SKM-1 (cell line): Measurements from ENCODE around the gene FBXO4.
"Not testable (repeated sequence)": the region's sequence is repeated elsewhere in the genome, so short reads cannot be mapped to it uniquely, and the experiment has no call there.

Experiments
- DNase-seq: peaks from one replicate; lab custom pipeline; 2025; ENCODE audit not compliant: unreplicated experiment; lab: John Stamatoyannopoulos, UW

Gene FBXO4

DNA sequence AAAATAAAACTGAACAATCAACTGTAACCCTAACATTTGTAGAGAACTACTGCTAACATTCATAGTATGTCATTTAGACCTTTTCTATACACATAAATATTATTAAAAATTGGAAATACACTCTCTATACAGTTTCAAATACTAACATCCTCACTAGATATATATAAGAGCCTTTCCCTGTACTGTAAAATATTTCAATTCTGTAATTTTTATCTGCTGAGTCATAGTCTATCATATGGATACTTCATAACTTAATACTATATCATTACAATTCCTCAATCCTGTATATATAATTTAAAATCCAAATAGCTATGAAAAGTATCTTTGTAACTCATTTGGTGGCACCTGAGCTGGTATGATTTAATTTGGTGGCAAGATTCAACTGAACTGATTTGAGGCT is 55.8 kb downstream of the FBXO4 start:
- DNase-seq, result no peak

DNA sequence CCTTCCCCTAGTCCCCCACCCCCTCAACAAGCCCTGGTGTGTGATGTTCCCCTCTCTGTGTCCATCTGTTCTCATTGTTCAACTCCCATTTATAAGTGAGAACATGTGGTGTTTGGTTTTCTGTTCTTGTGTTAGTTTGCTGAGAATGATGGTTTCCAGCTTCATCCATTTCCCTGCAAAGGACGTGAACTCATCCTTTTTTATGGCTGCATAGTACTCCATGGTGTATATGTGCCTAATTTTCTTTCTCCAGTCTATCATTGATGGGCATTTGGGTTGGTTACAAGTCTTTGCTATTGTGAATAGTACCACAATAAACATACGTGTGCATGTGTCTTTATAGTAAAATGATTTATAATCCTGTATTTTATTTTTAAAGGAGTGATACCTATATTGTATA is 57.8 kb downstream of the FBXO4 start:
- DNase-seq, result not testable (repeated sequence)

DNA sequence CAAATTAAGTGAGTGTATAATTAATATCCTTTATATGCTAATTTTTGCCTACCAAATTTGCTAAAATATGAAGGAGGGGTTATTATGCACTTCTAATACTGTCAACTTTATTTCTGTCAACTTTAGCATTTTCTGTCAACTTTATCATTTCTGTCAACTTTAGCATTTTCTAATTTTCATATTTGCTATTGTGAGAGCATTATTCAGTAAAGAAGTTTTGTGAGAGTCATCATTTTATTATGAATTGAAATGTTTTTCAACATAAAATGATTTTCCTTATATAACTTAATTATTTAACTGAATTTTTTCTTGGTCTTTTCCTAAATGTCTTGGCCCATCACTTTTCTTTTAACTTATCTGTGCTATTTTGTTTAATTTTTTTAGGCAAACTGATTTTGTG is 58.2 kb downstream of the FBXO4 start:
- DNase-seq, result no peak

DNA sequence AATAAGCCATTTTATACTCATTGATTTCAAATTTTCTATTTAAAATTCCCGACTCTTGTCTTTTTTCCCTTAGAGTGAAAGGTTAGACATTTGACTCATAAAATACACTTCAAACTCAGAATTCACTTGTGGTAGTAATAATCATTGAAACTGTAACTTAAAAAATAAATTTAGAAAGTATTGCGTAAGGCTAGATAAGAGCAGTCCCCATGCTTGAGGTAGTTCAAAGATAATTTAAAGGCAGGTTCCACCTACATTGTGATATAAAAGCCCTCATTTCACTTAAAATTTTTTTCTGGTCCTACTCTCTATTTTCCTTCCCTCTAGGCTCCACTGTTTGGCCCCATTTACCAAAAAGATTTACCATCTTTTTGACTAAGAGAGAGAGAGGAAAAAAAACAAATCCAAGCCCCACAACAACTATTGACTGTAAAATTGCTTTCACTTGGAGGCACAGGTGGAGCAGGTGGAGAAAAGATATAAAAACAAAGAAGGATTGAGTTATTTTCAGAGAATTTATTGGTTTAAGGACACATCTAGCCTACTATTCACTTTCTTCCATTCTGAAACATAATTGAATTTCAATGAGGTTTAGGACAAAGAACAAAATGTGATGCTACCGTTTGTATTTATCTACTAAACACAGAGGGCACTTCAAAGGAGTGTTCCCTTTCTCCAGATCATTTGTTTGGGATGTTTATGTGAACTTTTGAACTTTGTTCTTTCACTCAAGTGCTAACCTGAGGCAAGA is 61.0 kb downstream of the FBXO4 start:
- no peak for DNase-seq
